Peyer's patch (tissue), 4 donors: ENCODE measurements around the gene NOG.

ENCODE experiments used
- POLR2A ChIP-seq, 2 donors: fragments of 450-650 bp; IDR thresholded peaks; one replicate each; pipeline ENCODE4 v1.5.1; 2017; ENCODE audit warnings: antibody characterized with exemption in 2 of 2, mild to moderate bottlenecking in 2 of 2, moderate library complexity in 2 of 2
- TF ChIP-seq, protein P1 (sequence below), 6 experiments: fragments of 450-650 bp in 4 of 6; fragments of 200-600 bp in 2 of 6; sonication (generic) in 1 of 6; IDR thresholded peaks; one replicate each; pipeline ENCODE4 v1.5.1; 2017 to 2019; ENCODE audit warnings: antibody characterized with exemption in 6 of 6, mild to moderate bottlenecking in 3 of 6, moderate library complexity in 1 of 6

DNA sequence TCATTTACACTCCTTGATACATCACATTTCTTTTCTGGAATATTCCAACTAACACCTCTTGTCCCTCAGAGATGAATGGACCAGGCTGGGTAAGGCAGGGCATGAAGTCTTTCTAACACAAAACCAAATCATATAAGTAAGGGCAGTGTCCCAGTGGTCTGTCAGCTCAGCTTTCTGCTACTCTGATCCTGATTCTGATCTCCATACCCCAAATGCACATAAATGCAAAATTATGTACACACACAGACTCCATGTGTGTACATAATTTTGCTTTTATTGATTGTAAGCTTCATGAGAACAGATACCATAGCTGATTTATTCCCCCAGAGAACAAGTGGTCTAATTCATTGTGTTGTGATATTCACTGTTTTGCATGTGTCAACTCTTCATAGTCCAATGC is 47.9 kb downstream of the NOG start:
- TF ChIP-seq, protein P1, sequence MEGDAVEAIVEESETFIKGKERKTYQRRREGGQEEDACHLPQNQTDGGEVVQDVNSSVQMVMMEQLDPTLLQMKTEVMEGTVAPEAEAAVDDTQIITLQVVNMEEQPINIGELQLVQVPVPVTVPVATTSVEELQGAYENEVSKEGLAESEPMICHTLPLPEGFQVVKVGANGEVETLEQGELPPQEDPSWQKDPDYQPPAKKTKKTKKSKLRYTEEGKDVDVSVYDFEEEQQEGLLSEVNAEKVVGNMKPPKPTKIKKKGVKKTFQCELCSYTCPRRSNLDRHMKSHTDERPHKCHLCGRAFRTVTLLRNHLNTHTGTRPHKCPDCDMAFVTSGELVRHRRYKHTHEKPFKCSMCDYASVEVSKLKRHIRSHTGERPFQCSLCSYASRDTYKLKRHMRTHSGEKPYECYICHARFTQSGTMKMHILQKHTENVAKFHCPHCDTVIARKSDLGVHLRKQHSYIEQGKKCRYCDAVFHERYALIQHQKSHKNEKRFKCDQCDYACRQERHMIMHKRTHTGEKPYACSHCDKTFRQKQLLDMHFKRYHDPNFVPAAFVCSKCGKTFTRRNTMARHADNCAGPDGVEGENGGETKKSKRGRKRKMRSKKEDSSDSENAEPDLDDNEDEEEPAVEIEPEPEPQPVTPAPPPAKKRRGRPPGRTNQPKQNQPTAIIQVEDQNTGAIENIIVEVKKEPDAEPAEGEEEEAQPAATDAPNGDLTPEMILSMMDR (IDR thresholded peaks at IDR 0.05), result no peak
- TF ChIP-seq POLR2A (IDR thresholded peaks at IDR 0.05), result no peak
